Uterus (tissue), 2 donors: Measurements from ENCODE around the gene HERC5.

Source experiments
- POLR2A ChIP-seq, 2 donors: fragments of 450-650 bp; IDR thresholded peaks; one replicate each; pipeline ENCODE4 v1.6.1; 2016; ENCODE audit warnings: antibody characterized with exemption in 2 of 2, mild to moderate bottlenecking in 1 of 2, moderate library complexity in 1 of 2
- TF ChIP-seq, protein P1 (sequence below), 4 experiments: fragments of 200-600 bp in 2 of 4; fragments of 450-650 bp in 2 of 4; sonication (generic) in 2 of 4; IDR thresholded peaks; one replicate each; pipeline ENCODE4 v1.5.1; 2016 to 2019; ENCODE audit warnings: antibody characterized with exemption in 4 of 4, mild to moderate bottlenecking in 2 of 4, moderate library complexity in 1 of 4

DNA sequence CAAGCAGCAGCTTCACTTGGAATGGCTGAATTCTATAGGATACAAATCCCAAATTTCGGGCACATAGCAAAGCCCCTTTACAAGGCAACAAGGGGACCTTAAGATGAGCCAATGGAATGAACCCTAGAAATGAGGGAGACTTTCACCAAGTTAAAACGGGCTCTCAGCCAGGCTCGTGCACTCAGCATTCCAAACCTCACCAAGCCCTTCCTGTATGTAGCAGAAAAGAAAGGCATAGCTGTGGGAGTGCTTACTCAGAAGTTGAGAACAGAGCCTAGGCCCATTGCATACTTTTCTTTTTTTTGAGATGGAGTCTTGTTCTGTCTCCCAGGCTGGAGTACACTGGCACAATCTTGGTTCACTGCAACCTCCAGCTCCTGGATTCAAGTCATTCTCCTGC is 10.8 kb upstream of the HERC5 start:
- no peak for TF ChIP-seq POLR2A (IDR thresholded peaks at IDR 0.05)
- TF ChIP-seq, protein P1, sequence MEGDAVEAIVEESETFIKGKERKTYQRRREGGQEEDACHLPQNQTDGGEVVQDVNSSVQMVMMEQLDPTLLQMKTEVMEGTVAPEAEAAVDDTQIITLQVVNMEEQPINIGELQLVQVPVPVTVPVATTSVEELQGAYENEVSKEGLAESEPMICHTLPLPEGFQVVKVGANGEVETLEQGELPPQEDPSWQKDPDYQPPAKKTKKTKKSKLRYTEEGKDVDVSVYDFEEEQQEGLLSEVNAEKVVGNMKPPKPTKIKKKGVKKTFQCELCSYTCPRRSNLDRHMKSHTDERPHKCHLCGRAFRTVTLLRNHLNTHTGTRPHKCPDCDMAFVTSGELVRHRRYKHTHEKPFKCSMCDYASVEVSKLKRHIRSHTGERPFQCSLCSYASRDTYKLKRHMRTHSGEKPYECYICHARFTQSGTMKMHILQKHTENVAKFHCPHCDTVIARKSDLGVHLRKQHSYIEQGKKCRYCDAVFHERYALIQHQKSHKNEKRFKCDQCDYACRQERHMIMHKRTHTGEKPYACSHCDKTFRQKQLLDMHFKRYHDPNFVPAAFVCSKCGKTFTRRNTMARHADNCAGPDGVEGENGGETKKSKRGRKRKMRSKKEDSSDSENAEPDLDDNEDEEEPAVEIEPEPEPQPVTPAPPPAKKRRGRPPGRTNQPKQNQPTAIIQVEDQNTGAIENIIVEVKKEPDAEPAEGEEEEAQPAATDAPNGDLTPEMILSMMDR (IDR thresholded peaks at IDR 0.05): no peak
